SIG-M5 treated with dmso at 0.1 percent for 504 hours (cell line): Measurements from ENCODE around the gene CEP112.
"Not testable (repeated sequence)": the region's sequence is repeated elsewhere in the genome, so short reads cannot be mapped to it uniquely, and the experiment has no call there.

Source experiments
- DNase-seq: peaks from one replicate; lab custom pipeline; 2025; ENCODE audit not compliant: unreplicated experiment; lab: John Stamatoyannopoulos, UW

The CEP112 gene

GRCh38 chr17:65790241-65790640 is 401.7 kb downstream of the CEP112 start:
- DNase-seq = no peak

DNA sequence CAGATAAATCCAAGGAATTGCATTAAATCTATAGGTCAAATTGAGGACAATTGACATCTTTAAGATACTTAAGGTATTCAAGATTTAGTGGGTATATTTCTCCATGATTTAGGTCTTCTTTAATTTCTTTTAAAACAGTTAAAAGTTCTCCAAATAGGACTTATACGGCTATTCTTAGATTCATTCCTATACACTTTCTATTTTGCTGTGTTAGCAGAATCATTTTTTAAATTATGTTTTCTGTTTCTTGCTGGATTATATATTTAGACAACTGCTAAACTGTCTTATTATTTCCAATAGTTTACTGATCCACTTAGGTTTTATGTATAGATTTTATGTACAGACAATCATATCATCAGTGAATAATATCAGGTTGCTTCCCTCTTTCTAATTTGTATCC is 404.4 kb downstream of the CEP112 start:
- no peak for DNase-seq

- no peak for DNase-seq
These were observed 405.5 kb downstream of the CEP112 start for GRCh38 chr17:65786479-65786878.

- peak; percentile 49 for DNase-seq
These were observed 406.8 kb downstream of the CEP112 start for GRCh38 chr17:65785109-65785508.

DNA sequence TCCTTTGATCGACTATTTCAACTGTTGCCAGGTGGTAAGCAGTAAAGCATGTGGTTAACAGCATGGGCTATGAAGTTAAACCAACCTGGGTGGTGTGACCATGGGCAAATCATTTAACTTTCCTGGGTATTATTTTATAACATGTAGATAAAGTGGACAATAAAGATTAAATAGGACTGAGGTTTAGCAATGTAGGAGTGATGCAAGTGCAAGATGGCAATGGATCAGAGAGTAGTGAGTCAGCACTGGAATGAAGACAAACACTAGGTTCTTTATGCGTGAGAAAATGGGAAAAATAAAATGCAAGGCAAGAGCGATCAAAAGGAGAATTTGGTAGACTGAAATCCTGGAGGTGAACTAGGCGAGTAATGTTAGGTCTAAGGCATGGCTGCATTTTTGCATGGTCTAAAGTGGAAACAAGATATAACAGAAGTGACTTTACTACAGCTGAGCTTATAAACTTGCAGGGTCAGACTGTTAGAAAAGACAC is 408.0 kb downstream of the CEP112 start:
- peak; percentile 4 for DNase-seq

GRCh38 chr17:65782104-65782706 is 409.7 kb downstream of the CEP112 start:
- DNase-seq = not testable (repeated sequence)

- DNase-seq = no peak
These were observed 411.8 kb downstream of the CEP112 start for GRCh38 chr17:65780111-65780510.

GRCh38 chr17:65776890-65777289 is 415.0 kb downstream of the CEP112 start:
- no peak for DNase-seq

DNA sequence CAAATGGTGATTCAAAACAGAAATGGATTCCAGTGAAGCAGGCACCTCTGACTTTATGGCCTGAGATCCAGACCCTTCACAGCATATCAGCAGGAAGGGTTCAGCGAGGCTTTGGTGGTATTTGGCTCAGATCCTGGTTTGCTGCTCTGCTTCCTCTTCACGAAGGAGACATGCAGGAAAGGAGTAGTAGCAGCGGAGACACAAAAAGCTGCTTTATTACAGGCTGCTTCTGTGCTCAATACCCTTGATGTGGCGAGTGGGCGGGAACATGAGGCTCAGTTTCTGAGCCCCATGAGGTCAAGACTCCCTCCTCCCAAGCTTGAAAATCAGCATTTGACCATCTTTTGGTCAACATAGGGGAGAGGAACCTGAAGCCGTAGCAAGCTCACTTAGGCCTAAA is 417.1 kb downstream of the CEP112 start:
- DNase-seq = no peak

GRCh38 chr17:65772989-65773388 is 418.9 kb downstream of the CEP112 start:
- peak; percentile 26 for DNase-seq

DNA sequence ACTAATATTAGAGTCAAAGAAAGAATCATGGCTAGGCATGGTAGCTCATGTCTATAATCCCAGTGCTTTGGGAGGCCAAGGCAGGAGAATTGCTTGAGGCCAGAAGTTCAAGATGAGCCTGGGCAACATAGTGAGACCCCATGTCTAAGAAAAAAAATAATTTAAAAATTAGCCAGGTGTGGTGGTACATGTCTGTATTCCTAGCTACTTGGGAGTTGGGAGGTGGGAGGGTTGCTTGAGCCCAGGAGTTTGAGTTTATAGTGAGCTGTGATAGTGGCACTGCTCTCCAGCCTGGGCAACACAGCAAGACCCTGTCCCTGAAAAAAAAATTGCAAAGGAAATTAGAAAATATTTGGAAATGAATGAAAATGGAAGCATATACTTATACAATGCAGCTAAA is 420.2 kb downstream of the CEP112 start:
- DNase-seq = no peak

GRCh38 chr17:65763786-65764185 is 428.1 kb downstream of the CEP112 start:
- DNase-seq = no peak

DNA sequence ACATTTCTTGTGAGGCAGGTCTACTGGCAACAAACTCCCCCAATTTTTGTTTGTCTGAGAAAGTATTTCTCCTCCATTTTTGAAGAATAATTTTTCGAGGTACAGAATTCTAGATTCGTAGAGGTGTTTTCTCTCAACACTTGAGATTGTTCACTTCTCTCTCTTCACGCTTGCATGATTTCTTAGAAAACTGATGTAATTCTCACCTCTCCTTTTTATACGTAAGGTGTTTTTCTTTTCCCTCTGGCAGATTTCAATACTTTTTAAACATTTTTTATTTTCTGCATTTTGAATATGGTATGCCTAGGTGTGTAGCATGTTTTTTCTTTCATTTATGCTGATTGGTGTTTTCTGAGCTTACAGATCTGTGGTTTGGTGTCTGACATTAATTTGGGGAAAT is 429.0 kb downstream of the CEP112 start:
- DNase-seq = no peak

DNA sequence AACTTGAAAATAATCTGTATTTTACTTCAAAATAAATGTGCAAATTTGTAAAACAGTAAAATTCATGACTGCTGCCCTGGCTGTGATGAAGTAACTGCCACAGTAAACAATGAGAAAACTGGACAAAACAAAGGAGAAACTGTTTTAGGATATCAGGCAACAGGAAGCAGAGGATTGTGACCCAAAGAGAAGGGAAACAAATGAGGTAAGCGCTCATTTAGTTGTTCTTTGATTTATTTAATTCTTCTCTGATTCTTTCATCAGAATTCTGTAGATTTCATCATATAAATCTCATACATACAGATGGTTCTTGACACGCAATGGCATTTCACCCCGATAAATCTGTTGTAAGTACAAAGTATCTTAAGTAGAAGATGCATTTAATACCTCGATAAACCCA is 432.4 kb downstream of the CEP112 start:
- DNase-seq = no peak

DNA sequence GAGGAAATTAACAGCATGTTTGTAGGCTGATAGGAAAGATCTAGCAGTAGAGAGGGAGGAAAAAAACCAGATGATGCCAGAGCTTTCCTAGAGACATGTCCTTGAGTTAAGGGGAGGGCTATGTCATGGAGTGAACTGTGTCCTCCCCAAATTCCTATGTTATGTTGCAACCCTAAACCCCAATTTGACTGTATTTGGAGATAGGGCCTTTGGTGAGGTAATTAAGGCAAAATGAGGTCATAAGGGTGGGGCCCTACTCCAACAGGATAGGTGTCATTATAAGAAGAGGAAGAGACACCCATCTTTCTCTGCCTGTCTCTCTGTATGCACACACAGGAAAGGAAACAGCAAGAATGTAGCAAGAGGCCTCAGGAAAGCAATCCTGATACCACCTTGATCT is 435.2 kb downstream of the CEP112 start:
- DNase-seq = no peak

DNA sequence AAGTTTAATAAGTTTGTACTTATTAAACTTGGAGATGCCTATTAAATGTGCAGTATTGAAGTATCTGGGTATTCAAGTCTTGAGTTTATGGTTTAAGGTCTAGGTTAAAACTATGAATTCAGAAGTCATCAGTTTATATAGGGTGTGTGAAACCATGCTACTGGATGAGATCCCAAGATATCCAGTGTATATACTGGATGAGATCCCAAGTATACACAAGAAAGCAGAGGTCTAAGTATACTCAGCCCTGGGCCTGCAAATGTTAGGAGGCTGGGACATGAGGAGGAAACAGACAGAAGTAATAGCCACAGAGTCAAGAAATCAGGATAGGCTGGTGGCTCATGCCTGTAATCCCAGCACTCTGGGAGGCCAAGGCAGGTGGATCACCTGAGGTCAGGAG is 436.1 kb downstream of the CEP112 start:
- DNase-seq = no peak

DNA sequence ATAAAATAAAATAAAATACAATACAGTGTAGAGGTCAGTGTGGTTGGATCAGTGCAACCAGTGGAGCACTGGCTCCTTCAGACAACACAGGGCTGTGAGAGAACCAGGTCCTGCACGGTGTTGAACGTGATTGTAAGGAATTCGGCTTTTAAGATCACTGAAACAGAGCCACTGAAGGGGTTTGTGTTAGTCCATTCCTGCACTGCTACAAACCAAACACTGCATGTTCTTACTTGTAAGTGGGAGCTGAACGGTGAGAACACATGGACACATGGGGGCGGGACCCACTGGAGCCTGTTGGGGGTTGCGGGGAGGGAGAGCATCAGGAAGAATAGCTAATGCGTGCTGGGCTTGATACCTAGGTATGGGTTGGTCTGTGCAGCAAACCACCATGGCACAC is 437.3 kb downstream of the CEP112 start:
- DNase-seq = no peak

- DNase-seq = no peak
These were observed 437.9 kb downstream of the CEP112 start for GRCh38 chr17:65754081-65754480.

- no peak for DNase-seq
These were observed 438.6 kb downstream of the CEP112 start for GRCh38 chr17:65753348-65753747.

DNA sequence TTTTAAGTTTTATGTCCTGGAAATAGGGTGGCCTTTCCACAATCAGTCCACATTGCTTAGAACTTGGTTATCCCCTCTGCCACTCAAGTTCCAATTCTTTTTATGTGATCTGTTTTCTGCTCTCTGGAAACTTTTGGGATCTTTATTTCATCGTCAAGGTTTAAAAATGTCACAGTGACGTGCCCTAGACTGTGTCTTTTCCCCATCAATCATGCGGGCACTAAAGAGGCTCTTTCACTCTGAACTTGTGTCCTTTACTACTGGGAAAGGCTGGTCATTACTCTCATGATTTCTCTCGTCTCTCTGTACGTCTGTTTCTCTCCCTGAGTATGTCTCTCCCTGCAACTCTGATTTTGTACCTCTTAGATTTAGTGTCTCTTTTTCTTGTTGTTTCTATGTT is 440.7 kb downstream of the CEP112 start:
- DNase-seq = no peak

DNA sequence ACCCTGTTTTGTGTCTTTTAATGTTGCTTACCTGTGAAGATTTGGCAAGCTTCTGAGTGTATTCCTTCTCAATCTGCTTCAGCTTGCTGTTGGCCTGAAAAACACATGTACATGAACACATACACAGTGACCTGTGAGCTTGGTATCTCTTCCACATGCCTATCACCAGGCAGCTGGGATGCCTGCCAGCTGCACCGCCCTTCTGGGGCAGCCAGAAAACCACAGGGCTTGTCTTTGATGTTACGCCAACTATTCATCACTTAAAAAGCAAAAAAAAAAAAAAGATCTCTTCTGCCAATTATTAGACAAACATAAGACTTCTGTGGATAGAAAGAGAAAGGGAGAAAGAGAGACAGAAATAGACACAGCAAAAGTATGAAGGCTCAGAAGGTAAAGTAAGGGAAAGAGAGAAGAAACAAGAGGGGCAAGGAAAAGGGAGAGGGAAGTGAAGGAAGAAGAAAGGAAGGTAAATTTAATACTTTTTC is 441.3 kb downstream of the CEP112 start:
- no peak for DNase-seq

- no peak for DNase-seq
These were observed 441.8 kb downstream of the CEP112 start for GRCh38 chr17:65750166-65750565.

DNA sequence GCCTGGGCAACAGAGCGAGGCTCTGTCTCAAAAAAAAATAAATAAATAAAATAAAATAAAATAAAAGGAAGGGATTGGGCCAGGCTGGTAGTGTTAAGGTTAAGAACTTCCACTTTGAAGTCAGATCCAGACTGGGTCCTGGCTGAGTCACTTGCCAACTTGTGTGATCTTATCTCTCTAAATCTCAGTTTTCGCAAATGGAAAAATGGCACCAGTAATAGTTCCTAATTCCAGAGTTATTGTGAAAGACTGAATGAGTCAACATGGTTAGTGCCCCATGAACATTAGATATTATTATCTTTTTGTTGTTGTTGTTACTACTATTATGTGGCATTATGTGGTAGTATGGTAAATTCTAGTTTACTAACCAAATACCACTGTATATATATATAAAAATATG is 442.5 kb downstream of the CEP112 start:
- DNase-seq = no peak
